Measurements from ENCODE around the gene KLHL6.

- no peak for TF ChIP-seq SMAD3 (CRISPR knock-in tag; IDR thresholded peaks at IDR 0.05)
- no peak for TF ChIP-seq ZNF615 (CRISPR knock-in tag; IDR thresholded peaks at IDR 0.05; ENCODE audit: borderline replicate concordance)
- no peak for TF ChIP-seq CTCF (CRISPR knock-in tag; IDR thresholded peaks at IDR 0.05)
- no peak for TF ChIP-seq IRX3 (CRISPR knock-in tag; IDR thresholded peaks at IDR 0.05; ENCODE audit: borderline replicate concordance, low read depth)
- TF ChIP-seq ZNF761 (CRISPR knock-in tag; conservative IDR thresholded peaks at IDR 0.05) = no peak
- no peak for TF ChIP-seq KLF16 (CRISPR knock-in tag; IDR thresholded peaks at IDR 0.05)
- TF ChIP-seq SATB2 (CRISPR knock-in tag; IDR thresholded peaks at IDR 0.05) = no peak
- TF ChIP-seq ZFX (CRISPR knock-in tag; IDR thresholded peaks at IDR 0.05; ENCODE audit: low read depth) = no peak
- no peak for TF ChIP-seq KLF6 (CRISPR knock-in tag; IDR thresholded peaks at IDR 0.05)
- TF ChIP-seq GTF2F1 (IDR thresholded peaks at IDR 0.05; ENCODE audit: low read length) = no peak
- no peak for TF ChIP-seq ZNF160 (CRISPR knock-in tag; IDR thresholded peaks at IDR 0.05)
- no peak for TF ChIP-seq FUBP1 (CRISPR knock-in tag; IDR thresholded peaks at IDR 0.05; ENCODE audit: borderline replicate concordance)
- TF ChIP-seq ZNF281 (CRISPR knock-in tag; IDR thresholded peaks at IDR 0.05; ENCODE audit: borderline replicate concordance) = no peak
- no peak for TF ChIP-seq BCL6 (CRISPR knock-in tag; IDR thresholded peaks at IDR 0.05)
Observed at GRCh38 chr3:183558495-183558894, 3.0 kb upstream of the KLHL6 start.

Data from HepG2 (cell line).